HPDE6-E6E7 (cell line): Measurements from ENCODE around the gene PPP2R3B.
A peak's percentile ranks its signal among the peaks of the same experiment; 100 is the strongest.
"Not testable (repeated sequence)": the region's sequence is repeated elsewhere in the genome, so short reads cannot be mapped to it uniquely, and the experiment has no call there.

ENCODE experiments used
- DNase-seq: peaks from one replicate; pipeline ENCODE4 v3.0.0; 2011; ENCODE audit warnings: missing footprints; ENCODE audit errors: extremely low spot score

PPP2R3B gene

GRCh38 chrX:305781-306613, 80.7 kb downstream of the PPP2R3B start:
- DNase-seq, result not testable (repeated sequence)

DNA sequence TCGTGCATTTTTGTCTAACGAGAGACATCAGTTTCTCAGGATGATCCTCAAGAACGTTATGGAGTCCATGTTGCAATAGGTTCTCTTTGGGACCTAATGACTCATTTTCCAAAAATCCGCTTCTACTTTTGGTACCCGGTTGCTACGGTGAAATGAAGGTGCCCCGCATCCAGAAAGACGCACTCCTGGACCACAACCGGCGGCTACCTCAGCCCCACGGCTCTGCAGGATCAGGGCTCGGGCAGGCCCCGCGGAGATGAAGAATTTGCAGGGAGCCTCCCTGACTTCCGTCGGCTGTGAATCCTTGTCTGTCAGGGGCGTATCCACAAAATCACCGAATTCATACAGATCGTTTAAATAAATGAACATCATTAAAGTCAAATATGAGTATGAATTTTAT, 83.7 kb downstream of the PPP2R3B start:
- DNase-seq, result no peak

DNA sequence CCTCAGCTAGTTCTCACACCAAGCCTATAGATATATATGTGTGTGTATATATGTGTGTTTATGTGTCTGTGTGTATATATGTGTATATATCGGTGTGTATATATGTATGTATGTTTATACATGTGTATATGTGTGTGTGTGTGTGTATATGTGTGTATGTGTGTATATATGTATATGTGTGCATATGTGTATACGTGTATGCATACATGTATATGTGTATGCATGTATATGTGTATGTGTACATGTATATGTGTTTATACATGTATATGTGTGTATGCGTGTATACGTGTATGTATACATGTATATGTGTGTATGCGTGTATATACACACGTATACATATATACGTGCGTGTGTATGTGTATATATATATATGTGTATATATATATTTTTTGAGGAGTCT, 86.4 kb downstream of the PPP2R3B start:
- no peak for DNase-seq

GRCh38 chrX:298993-299392, 87.7 kb downstream of the PPP2R3B start:
- no peak for DNase-seq

DNA sequence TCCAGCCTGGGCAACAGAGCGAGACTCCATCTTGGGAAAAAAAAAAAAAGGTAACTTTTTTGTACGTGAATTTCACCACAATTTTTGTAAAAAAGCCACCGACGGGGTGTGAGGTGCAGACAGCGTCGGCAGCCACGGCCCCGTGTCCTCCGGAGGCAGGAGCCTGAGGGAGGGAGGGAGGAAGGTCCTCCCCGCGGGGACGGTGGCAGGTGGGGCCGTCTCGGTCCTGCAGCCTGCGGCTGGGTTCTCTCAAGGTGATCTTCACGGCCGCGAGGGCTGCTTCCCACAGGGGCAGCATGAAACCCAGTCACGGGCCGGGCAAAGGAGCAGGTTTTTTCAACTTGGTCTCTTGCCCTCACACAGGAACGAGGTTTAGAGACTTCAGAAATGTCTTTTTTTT, 91.6 kb downstream of the PPP2R3B start:
- no peak for DNase-seq

- DNase-seq, result no peak
Observed at GRCh38 chrX:292900-293897, 93.5 kb downstream of the PPP2R3B start.

DNA sequence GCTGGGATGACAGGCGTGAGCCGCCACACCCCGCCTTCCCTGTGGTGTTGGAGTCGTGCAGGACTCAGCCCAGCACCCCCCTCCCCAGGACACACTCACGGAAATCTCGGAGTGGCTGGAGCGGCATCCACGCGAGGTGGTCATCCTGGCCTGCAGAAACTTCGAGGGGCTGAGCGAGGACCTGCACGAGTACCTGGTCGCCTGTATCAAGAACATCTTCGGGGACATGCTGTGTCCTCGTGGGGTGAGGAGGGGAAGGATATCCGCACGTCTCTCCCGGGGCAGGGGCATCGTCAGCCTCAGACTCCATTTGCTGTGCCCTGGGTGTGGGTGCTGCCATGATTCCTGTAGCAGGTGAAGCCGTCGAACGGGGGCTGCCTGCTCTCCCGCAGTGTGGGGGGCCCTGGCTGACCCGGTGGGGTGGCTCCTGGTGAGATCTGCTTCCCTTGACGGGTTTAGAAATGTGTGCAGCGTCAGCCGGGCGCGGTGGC, 95.3 kb downstream of the PPP2R3B start:
- DNase-seq, result no peak

- no peak for DNase-seq
Observed at GRCh38 chrX:290476-291166, 96.1 kb downstream of the PPP2R3B start.

DNA sequence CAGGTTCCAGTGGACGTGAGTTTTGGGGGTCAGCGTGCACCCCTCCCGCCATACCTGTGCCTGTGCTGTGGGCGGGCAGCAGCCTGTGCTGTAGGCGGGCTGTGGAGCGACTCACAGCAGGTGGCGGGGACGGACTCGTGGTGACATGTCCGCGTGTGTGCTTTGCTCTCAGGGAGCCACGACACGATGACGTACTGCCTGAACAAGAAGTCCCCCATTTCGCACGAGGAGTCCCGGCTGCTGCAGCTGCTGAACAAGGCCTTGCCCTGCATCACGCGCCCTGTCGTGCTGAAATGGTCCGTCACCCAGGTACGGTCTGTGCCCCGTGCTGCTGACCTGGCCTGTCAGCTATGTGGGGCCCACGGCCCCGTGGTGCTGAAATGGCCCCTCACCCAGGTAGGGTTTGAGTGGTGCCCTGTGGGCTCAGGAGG, 98.1 kb downstream of the PPP2R3B start:
- DNase-seq, result no peak

- DNase-seq, result peak; percentile 63
Observed at GRCh38 chrX:287670-288069, 99.0 kb downstream of the PPP2R3B start.

GRCh38 chrX:285076-285677, 101.5 kb downstream of the PPP2R3B start:
- no peak for DNase-seq
